Liver (tissue), 9 donors: ENCODE data around the gene GRB2. TPM values are rescaled to one million over a fixed set of nuclear protein-coding genes. Genes with fewer than 3 reads are reported as not detected.

Experiments used
- DNase-seq: peaks from one replicate; pipeline ENCODE4 v3.0.0-alpha.2; 2017; ENCODE audit warnings: low spot score
- H3K27ac ChIP-seq, 2 donors: one replicate each; pipeline ENCODE4 v1.7.0; 2013; ENCODE audit warnings: inconsistent platforms in 2 of 2, low read length in 2 of 2, control low read depth in 1 of 2, low read depth in 1 of 2, mild to moderate bottlenecking in 1 of 2
- H3K27me3 ChIP-seq, 4 donors: one replicate each; pipeline versions ENCODE4 v1.6.1 to v1.7.0; 2013; ENCODE audit warnings: low read length in 3 of 4, inconsistent platforms in 1 of 4, mild to moderate bottlenecking in 1 of 4, moderate library complexity in 1 of 4; ENCODE audit not compliant: control insufficient read depth in 4 of 4, insufficient read depth in 4 of 4
- H3K36me3 ChIP-seq, 4 donors: one replicate each; pipeline versions ENCODE4 v1.6.1 to v1.7.0; 2013; ENCODE audit warnings: low read length in 3 of 4, mild to moderate bottlenecking in 3 of 4, low read depth in 1 of 4, moderate library complexity in 1 of 4; ENCODE audit not compliant: control insufficient read depth in 4 of 4, insufficient read depth in 3 of 4
- H3K4me1 ChIP-seq, 4 donors: one replicate each; pipeline versions ENCODE4 v1.6.1 to v1.7.0; 2013; ENCODE audit warnings: low read length in 3 of 4, mild to moderate bottlenecking in 3 of 4, moderate library complexity in 1 of 4; ENCODE audit not compliant: control insufficient read depth in 4 of 4, insufficient read depth in 4 of 4
- H3K4me3 ChIP-seq, 3 donors: one replicate each; pipeline versions ENCODE4 v1.6.1 to v1.7.0; 2013; ENCODE audit warnings: low read length in 3 of 3, control low read depth in 1 of 3, low read depth in 1 of 3, mild to moderate bottlenecking in 1 of 3
- H3K9ac ChIP-seq, 2 donors: one replicate each; pipeline ENCODE4 v1.7.0; 2013; ENCODE audit warnings: low read length in 2 of 2, mild to moderate bottlenecking in 2 of 2, moderate library complexity in 2 of 2, control low read depth in 1 of 2, low read depth in 1 of 2
- H3K9me3 ChIP-seq, 4 donors: one replicate each; pipeline versions ENCODE4 v1.6.1 to v1.7.0; 2013; ENCODE audit warnings: low read length in 3 of 4; ENCODE audit not compliant: control insufficient read depth in 4 of 4
- EGR1 ChIP-seq, 2 donors: IDR thresholded peaks; 2 replicates each; pipeline ENCODE4 v1.6.1; 2016 to 2018; ENCODE audit warnings: antibody characterized with exemption in 2 of 2, low read depth in 2 of 2
- FOXA1 ChIP-seq: IDR thresholded peaks from 2 replicates; pipeline ENCODE4 v1.6.1; 2016; ENCODE audit warnings: antibody characterized with exemption
- FOXA2 ChIP-seq: IDR thresholded peaks from 2 replicates; pipeline ENCODE4 v1.6.1; 2016; ENCODE audit warnings: antibody characterized with exemption
- GABPA ChIP-seq, 2 donors: IDR thresholded peaks in 1 of 2; conservative IDR thresholded peaks in 1 of 2; 2 replicates each; pipeline ENCODE4 v1.6.1; 2016; ENCODE audit warnings: antibody characterized with exemption in 2 of 2, mild to moderate bottlenecking in 1 of 2, moderate library complexity in 1 of 2
- HNF4A ChIP-seq, 2 donors: conservative IDR thresholded peaks; 2 replicates each; pipeline ENCODE4 v1.6.1; 2016; ENCODE audit warnings: antibody characterized with exemption in 2 of 2, mild to moderate bottlenecking in 2 of 2
- JUND ChIP-seq, 2 donors: IDR thresholded peaks; 2 replicates each; pipeline ENCODE4 v1.6.1; 2016; ENCODE audit warnings: antibody characterized with exemption in 2 of 2
- NR2F2 ChIP-seq: IDR thresholded peaks from 2 replicates; pipeline ENCODE4 v1.6.1; 2016; ENCODE audit warnings: antibody characterized with exemption
- RAD21 ChIP-seq, 2 donors: IDR thresholded peaks; 2 replicates each; pipeline ENCODE4 v1.6.1; 2016; ENCODE audit warnings: antibody characterized with exemption in 2 of 2, mild to moderate bottlenecking in 2 of 2
- RXRA ChIP-seq, 2 donors: IDR thresholded peaks; 2 replicates each; pipeline ENCODE4 v1.6.1; 2017 to 2018; ENCODE audit warnings: antibody characterized with exemption in 2 of 2, mild to moderate bottlenecking in 1 of 2
- SP1 ChIP-seq: IDR thresholded peaks from 2 replicates; pipeline ENCODE4 v1.6.1; 2018; ENCODE audit warnings: antibody characterized with exemption, mild to moderate bottlenecking
- TAF1 ChIP-seq: conservative IDR thresholded peaks from 2 replicates; pipeline ENCODE4 v1.6.1; 2016; ENCODE audit warnings: antibody characterized with exemption, mild to moderate bottlenecking
- YY1 ChIP-seq: IDR thresholded peaks from 2 replicates; pipeline ENCODE4 v1.6.1; 2016; ENCODE audit warnings: antibody characterized with exemption, mild to moderate bottlenecking
- WGBS: extraction: QIAGEN DNeasy Blood & Tissue Kit; methylation state at CpG from one replicate; pipeline ENCODE4 v1.1.7; 2013; 5-methylcytosine and 5-hydroxymethylcytosine counted together
- polyA plus RNA-seq, 2 donors: library from polyadenylated mRNA; stranded (reverse) in 1 of 2; unstranded in 1 of 2; fragments of 200-250 nt in 1 of 2; fragments of >200 nt in 1 of 2; fragmentation: Nextera tagmentation in 1 of 2; extraction: Ambion mirVana in 1 of 2; gene quantifications; one replicate each; pipeline versions ENCODE4 v1.2.1 to v1.2.3, GENCODE V29; 2013 to 2015
- total RNA-seq, 2 donors: library from RNA; depleted of rRNA; stranded (reverse); fragments of >200 nt; gene quantifications; one replicate each; pipeline ENCODE4 v1.2.3, GENCODE V29; 2014
- TF ChIP-seq, protein P1 (sequence below): IDR thresholded peaks from 2 replicates; pipeline ENCODE4 v1.6.1; 2016; ENCODE audit warnings: antibody characterized with exemption, mild to moderate bottlenecking
- TF ChIP-seq, protein P2 (sequence below): IDR thresholded peaks from 2 replicates; pipeline ENCODE4 v1.6.1; 2016; ENCODE audit warnings: antibody characterized with exemption
- TF ChIP-seq, protein P3 (sequence below): IDR thresholded peaks from 2 replicates; pipeline ENCODE4 v1.6.1; 2016; ENCODE audit warnings: antibody characterized with exemption
- TF ChIP-seq, protein P4 (sequence below): IDR thresholded peaks from 2 replicates; pipeline ENCODE4 v1.6.1; 2016; ENCODE audit warnings: antibody characterized with exemption
- TF ChIP-seq, protein P5 (sequence below): fragments of 150-350 bp; IDR thresholded peaks from 2 replicates; pipeline ENCODE4 v1.5.1; 2017; ENCODE audit warnings: improper control_type of control experiment, low read depth, low read length; ENCODE audit not compliant: missing input control
- donor health status: healthy.
- donor health status: healthy.
- donor health status: healthy.
- donor health status: healthy.
- donor health status: healthy.

The GRB2 gene
- total and polyA plus RNA-seq, 4 donors = 36.0 to 91.8 (median 49.6) TPM

DNA sequence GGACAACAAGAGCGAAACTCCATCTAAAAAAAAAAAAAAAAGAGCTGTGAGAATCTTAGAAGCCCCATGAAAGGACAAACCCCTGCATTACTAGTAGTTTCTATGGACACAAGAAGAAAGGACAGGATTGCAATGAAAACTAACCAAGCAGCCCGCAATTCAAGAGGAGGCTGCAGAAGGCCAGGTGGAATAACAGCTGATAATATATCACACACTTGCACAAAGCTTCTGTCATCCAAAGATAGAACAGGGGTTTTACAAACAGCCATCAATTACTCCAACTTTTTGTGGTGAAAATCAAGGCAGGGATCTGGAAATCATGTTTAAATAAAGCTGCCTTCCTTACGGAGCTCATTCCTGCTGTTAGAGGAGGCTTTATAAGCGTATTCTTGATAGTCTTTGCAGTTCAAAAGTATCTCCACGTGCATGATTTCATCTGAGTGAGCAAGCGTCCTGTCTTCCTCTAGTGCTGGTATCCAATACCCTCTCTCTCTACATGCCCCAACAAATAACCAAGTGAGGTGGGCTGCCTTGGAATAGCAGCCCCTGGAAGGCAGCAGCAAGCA lies 27.8 kb upstream of the GRB2 start:
- H3K36me3 ChIP-seq = no peaks in the 10 kb centered on the region
- no peak overlapping the region for H3K4me3 ChIP-seq
- H3K9ac ChIP-seq = no peak overlapping the region
- no peaks in the 10 kb centered on the region for H3K9me3 ChIP-seq
- TF ChIP-seq NR2F2 (no peak), HNF4A (conservative IDR thresholded peaks at IDR 0.05) (no peak), SP1 (no peak), FOXA1 (no peak), GABPA (IDR thresholded peaks at IDR 0.05 in 1 of 2, conservative IDR thresholded peaks at IDR 0.05 in 1 of 2) (no peak), FOXA2 (no peak), JUND (IDR thresholded peaks at IDR 0.05) (no peak), RXRA (IDR thresholded peaks at IDR 0.05) (no peak), RAD21 (IDR thresholded peaks at IDR 0.05) (no peak), YY1 (no peak), TAF1 (no peak), EGR1 (IDR thresholded peaks at IDR 0.05; ENCODE audit: low read depth in 2 of 2) (no peak)
- TF ChIP-seq, protein P1, sequence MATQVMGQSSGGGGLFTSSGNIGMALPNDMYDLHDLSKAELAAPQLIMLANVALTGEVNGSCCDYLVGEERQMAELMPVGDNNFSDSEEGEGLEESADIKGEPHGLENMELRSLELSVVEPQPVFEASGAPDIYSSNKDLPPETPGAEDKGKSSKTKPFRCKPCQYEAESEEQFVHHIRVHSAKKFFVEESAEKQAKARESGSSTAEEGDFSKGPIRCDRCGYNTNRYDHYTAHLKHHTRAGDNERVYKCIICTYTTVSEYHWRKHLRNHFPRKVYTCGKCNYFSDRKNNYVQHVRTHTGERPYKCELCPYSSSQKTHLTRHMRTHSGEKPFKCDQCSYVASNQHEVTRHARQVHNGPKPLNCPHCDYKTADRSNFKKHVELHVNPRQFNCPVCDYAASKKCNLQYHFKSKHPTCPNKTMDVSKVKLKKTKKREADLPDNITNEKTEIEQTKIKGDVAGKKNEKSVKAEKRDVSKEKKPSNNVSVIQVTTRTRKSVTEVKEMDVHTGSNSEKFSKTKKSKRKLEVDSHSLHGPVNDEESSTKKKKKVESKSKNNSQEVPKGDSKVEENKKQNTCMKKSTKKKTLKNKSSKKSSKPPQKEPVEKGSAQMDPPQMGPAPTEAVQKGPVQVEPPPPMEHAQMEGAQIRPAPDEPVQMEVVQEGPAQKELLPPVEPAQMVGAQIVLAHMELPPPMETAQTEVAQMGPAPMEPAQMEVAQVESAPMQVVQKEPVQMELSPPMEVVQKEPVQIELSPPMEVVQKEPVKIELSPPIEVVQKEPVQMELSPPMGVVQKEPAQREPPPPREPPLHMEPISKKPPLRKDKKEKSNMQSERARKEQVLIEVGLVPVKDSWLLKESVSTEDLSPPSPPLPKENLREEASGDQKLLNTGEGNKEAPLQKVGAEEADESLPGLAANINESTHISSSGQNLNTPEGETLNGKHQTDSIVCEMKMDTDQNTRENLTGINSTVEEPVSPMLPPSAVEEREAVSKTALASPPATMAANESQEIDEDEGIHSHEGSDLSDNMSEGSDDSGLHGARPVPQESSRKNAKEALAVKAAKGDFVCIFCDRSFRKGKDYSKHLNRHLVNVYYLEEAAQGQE = no peak
- TF ChIP-seq, protein P2, sequence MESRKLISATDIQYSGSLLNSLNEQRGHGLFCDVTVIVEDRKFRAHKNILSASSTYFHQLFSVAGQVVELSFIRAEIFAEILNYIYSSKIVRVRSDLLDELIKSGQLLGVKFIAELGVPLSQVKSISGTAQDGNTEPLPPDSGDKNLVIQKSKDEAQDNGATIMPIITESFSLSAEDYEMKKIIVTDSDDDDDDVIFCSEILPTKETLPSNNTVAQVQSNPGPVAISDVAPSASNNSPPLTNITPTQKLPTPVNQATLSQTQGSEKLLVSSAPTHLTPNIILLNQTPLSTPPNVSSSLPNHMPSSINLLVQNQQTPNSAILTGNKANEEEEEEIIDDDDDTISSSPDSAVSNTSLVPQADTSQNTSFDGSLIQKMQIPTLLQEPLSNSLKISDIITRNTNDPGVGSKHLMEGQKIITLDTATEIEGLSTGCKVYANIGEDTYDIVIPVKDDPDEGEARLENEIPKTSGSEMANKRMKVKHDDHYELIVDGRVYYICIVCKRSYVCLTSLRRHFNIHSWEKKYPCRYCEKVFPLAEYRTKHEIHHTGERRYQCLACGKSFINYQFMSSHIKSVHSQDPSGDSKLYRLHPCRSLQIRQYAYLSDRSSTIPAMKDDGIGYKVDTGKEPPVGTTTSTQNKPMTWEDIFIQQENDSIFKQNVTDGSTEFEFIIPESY = no peak
- TF ChIP-seq, protein P3, sequence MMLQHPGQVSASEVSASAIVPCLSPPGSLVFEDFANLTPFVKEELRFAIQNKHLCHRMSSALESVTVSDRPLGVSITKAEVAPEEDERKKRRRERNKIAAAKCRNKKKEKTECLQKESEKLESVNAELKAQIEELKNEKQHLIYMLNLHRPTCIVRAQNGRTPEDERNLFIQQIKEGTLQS = no peak
- TF ChIP-seq, protein P4, sequence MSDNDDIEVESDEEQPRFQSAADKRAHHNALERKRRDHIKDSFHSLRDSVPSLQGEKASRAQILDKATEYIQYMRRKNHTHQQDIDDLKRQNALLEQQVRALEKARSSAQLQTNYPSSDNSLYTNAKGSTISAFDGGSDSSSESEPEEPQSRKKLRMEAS = no peak
- TF ChIP-seq, protein P5, sequence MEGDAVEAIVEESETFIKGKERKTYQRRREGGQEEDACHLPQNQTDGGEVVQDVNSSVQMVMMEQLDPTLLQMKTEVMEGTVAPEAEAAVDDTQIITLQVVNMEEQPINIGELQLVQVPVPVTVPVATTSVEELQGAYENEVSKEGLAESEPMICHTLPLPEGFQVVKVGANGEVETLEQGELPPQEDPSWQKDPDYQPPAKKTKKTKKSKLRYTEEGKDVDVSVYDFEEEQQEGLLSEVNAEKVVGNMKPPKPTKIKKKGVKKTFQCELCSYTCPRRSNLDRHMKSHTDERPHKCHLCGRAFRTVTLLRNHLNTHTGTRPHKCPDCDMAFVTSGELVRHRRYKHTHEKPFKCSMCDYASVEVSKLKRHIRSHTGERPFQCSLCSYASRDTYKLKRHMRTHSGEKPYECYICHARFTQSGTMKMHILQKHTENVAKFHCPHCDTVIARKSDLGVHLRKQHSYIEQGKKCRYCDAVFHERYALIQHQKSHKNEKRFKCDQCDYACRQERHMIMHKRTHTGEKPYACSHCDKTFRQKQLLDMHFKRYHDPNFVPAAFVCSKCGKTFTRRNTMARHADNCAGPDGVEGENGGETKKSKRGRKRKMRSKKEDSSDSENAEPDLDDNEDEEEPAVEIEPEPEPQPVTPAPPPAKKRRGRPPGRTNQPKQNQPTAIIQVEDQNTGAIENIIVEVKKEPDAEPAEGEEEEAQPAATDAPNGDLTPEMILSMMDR = no peak
- no peak overlapping the region for H3K27ac ChIP-seq
- 87% methylated on average over 6 of the region's 6 CpGs for WGBS
- no peaks in the 10 kb centered on the region for H3K27me3 ChIP-seq
- H3K4me1 ChIP-seq = no peaks in the 10 kb centered on the region
- DNase-seq = no peak
